Measurements from ENCODE around the gene PID1. TPM values are rescaled to one million over a fixed set of nuclear protein-coding genes. Genes with fewer than 3 reads are reported as not detected.

The PID1 gene
- total RNA-seq, 1 donor from 2014 or later = 0.69 TPM

GRCh38 chr2:229118927-229119326, 152.2 kb downstream of the PID1 start:
- DNase-seq (ENCODE audit: low read depth) = no peak
- no peak for TF ChIP-seq CTCF (conservative IDR thresholded peaks at IDR 0.05; ENCODE audit: low read depth, low read length)
- no peak overlapping the region for H3K4me3 ChIP-seq (ENCODE audit: low read depth, low read length)

DNA sequence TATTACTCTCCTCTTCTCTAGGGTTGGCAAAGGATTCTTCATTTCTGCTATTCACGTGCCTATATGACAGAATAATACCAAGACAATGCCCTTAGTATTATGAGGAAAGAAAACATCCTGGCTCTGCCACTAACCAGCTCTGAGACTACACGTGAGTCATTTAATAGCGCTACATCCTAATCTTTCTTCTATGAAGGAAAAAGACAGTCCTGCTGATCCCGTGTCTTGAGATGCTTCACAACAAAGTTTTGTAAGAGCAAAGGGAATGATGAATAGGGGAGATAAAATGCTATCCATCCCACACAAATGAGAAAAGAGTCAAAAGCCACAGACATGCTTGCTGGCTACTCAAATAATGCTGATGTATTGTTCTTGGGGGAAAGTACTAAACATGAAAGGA, 152.8 kb downstream of the PID1 start:
- no peak for TF ChIP-seq CTCF (conservative IDR thresholded peaks at IDR 0.05; ENCODE audit: low read depth, low read length)
- no peak overlapping the region for H3K4me3 ChIP-seq (ENCODE audit: low read depth, low read length)
- DNase-seq (ENCODE audit: low read depth) = no peak

DNA sequence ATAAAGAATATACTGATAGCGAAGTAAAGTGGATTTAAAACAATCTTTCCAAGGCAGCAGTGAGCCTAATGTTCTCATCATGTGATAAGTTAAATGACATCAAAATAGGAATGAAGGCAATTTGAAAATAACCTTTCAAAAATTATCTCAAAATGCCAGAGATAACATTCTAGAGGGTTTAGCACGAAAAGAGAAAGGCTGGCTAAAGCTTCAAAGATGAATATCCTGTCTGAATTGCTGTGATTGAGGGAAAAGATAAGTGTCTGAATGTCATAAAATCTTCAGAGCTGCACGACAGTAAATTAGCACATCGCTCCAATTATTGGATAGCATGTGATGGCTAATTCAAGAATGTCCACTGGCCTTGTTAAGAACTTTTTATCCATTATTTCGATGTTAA, 159.3 kb downstream of the PID1 start:
- DNase-seq (ENCODE audit: low read depth) = no peak
- H3K4me3 ChIP-seq (ENCODE audit: low read depth, low read length) = no peak overlapping the region
- no peak for TF ChIP-seq CTCF (conservative IDR thresholded peaks at IDR 0.05; ENCODE audit: low read depth, low read length)

DNA sequence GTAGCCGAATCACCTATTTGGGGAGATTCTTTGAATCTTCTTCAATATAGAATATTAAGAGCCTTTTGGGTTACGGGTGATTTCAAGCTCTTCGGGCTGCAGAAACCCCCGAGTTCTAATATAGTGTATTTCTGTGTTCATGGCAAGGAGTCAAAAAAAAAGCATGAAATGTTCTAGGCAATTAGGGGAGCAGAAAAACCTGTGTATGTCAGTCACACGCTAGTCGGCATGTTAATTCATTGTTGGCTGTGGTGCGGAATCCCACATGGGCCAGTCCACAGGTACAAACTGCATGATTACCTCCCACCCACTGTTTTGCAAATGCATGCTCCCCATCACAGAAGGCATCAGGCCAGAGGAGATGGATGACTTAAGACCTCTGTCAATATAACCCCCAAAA, 161.9 kb downstream of the PID1 start:
- no peak for DNase-seq (ENCODE audit: low read depth)
- TF ChIP-seq CTCF (conservative IDR thresholded peaks at IDR 0.05; ENCODE audit: low read depth, low read length) = no peak
- no peak overlapping the region for H3K4me3 ChIP-seq (ENCODE audit: low read depth, low read length)

DNA sequence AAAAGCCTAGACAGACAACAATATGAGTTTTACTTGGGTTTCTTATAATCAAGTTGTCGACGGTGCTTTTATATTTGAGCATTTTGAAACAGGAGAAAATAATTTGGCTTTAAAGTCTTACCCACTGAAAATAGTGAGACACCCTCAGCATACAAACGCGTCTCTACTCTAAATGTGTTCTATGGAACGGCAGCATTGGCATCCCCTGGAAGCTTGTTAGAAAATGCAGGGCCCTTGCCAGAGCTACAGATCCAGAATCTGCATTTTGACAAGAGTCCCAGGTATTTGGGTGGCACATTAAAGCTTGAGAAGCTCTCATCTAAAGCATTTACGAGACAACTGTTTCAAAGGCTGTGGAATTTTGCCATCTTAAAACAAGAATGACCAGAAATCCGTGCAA, 163.5 kb downstream of the PID1 start:
- DNase-seq (ENCODE audit: low read depth) = no peak
- no peak for TF ChIP-seq CTCF (conservative IDR thresholded peaks at IDR 0.05; ENCODE audit: low read depth, low read length)
- no peak overlapping the region for H3K4me3 ChIP-seq (ENCODE audit: low read depth, low read length)

DNA sequence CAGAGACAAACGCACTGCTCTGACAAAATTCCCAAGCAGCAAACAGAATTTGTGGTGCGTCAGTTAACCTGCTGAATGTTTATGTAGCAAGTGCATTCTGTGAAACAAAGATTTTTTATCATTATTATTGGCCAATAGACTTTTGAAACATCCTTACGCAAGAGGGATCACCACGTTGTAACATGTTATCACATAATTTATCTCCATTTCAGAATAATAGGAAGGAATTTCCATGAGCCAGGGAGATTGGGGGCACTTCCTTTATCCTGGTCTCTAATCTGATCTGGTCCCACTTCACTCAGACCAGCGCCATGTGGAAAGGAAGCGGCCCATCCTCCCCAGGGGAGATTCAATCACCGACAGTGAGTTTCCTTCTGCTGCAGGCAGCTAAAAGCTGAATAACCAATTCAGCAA, 166.1 kb downstream of the PID1 start:
- no peak for TF ChIP-seq CTCF (conservative IDR thresholded peaks at IDR 0.05; ENCODE audit: low read depth, low read length)
- H3K4me3 ChIP-seq (ENCODE audit: low read depth, low read length) = no peak overlapping the region
- DNase-seq (ENCODE audit: low read depth) = no peak

DNA sequence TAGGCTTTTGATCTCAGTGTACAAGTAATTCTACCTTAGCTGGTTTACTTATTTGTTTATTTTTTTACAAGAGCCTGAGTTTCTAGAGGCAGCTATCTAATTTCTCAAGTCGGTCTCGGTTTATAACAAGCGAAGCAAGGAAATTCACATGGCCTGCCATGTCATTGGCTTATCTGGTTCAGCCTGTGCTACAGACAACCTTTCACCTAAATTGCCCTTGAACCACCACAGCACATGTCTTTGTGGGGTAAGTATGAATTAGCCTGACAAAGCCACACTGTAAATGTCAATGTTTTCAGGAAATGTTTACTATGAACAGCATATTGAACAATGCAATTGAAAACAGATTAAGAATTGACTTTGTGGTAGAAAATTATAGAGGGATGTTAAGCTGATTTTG, 167.1 kb downstream of the PID1 start:
- no peak for TF ChIP-seq CTCF (conservative IDR thresholded peaks at IDR 0.05; ENCODE audit: low read depth, low read length)
- H3K4me3 ChIP-seq (ENCODE audit: low read depth, low read length) = no peak overlapping the region
- DNase-seq (ENCODE audit: low read depth) = no peak
